GM19395 (cell line): ENCODE results near the gene C2orf15.
"Not testable (repeated sequence)": the region's sequence is repeated elsewhere in the genome, so short reads cannot be mapped to it uniquely, and the experiment has no call there.

Experiments used
- ATAC-seq: cut with Tn5 transposase; IDR thresholded peaks from one replicate; pipeline ENCODE4 v1.9.1; 2021; ENCODE audit warnings: mild to moderate bottlenecking, moderate library complexity; ENCODE audit not compliant: unreplicated experiment

Gene C2orf15

GRCh38 chr2:99141110-99142108, at the start of gene C2orf15:
TSS of gene C2orf15 (plus strand) at chr2:99141707. CDS start at chr2:99150559, 8,852 bp downstream.
- ATAC-seq: peak; percentile 86

GRCh38 chr2:99096728-99097127, 44.8 kb upstream of the C2orf15 start:
- ATAC-seq: no peak

- ATAC-seq: no peak
Observed at GRCh38 chr2:99101697-99102096, 39.8 kb upstream of the C2orf15 start.

- no peak for ATAC-seq
Observed at GRCh38 chr2:99104006-99104405, 37.5 kb upstream of the C2orf15 start.

- no peak for ATAC-seq
Observed at GRCh38 chr2:99106913-99107312, 34.6 kb upstream of the C2orf15 start.

GRCh38 chr2:99111236-99111635, 30.3 kb upstream of the C2orf15 start:
- no peak for ATAC-seq

GRCh38 chr2:99111945-99112344, 29.6 kb upstream of the C2orf15 start:
- ATAC-seq: no peak

GRCh38 chr2:99112617-99113016, 28.9 kb upstream of the C2orf15 start:
- no peak for ATAC-seq

GRCh38 chr2:99127981-99128380, 13.5 kb upstream of the C2orf15 start:
- ATAC-seq: no peak

- ATAC-seq: not testable (repeated sequence)
Observed at GRCh38 chr2:99135044-99135556, 6.4 kb upstream of the C2orf15 start.

GRCh38 chr2:99139003-99139402, 2.5 kb upstream of the C2orf15 start:
- ATAC-seq: no peak

GRCh38 chr2:99140056-99140859, 1.2 kb upstream of the C2orf15 start:
- no peak for ATAC-seq

GRCh38 chr2:99140860-99141109, 722 bp upstream of the C2orf15 start:
- peak; percentile 45 for ATAC-seq

- ATAC-seq: no peak
Observed at GRCh38 chr2:99150706-99151105, 9.2 kb downstream of the C2orf15 start.

- no peak for ATAC-seq
Observed at GRCh38 chr2:99152199-99152895, 10.8 kb downstream of the C2orf15 start.

- ATAC-seq: no peak
Observed at GRCh38 chr2:99153921-99154604, 12.6 kb downstream of the C2orf15 start.

- peak; percentile 96 for ATAC-seq
Observed at GRCh38 chr2:99154643-99155536, 13.4 kb downstream of the C2orf15 start, which contains the start of the genes LIPT1 and TSGA10. TSS of gene LIPT1 (plus strand) at chr2:99154967. CDS start at chr2:99161958, 6,991 bp downstream. TSS of gene TSGA10 (minus strand) at chr2:99154942. CDS start at chr2:99109439, 45,503 bp downstream.

GRCh38 chr2:99156891-99157290, 15.4 kb downstream of the C2orf15 start:
- no peak for ATAC-seq

- no peak for ATAC-seq
Observed at GRCh38 chr2:99158599-99158998, 17.1 kb downstream of the C2orf15 start.
